ENCODE results near the gene GK2.

The GK2 gene

DNA sequence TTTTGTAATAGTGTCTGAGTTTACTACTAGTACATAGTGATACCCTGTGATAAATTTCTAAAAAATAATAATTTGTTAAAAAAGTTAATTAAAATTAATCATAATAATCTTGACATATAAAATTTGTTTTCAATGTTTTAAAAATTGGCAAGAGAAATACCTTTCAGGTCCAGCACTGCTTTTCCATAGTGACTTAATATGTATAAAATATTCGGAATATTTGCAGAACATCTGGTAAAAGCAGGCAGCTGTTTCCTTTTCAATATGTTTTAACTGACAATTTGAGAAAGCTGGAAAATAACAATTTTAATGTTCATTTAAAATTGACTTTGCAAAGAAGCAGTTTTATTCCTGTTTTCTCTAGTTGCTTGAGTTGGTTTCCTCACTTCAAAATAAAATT lies 17.6 kb upstream of the GK2 start:
- H2AFZ ChIP-seq (ENCODE audit: low read length, unreplicated experiment), result no peak overlapping the region
- no peaks in the 10 kb centered on the region for H3K36me3 ChIP-seq (ENCODE audit: insufficient read depth, low read length)
- H3K4me3 ChIP-seq (ENCODE audit: low read depth, low read length), result no peak overlapping the region
- H3K27me3 ChIP-seq (ENCODE audit: insufficient read depth, low read length), result 0 out of 2 replicates have a peak, but pooled peaks cover 6% of the 10 kb centered on the region
- H3K4me1 ChIP-seq (ENCODE audit: control insufficient read depth, insufficient read depth, low read length, unreplicated experiment), result no peaks in the 10 kb centered on the region
- H3K79me2 ChIP-seq (ENCODE audit: control insufficient read depth, insufficient read depth, low read length, unreplicated experiment), result no peaks in the 10 kb centered on the region
- H3K27ac ChIP-seq (ENCODE audit: low read depth, low read length), result no peak overlapping the region

DNA sequence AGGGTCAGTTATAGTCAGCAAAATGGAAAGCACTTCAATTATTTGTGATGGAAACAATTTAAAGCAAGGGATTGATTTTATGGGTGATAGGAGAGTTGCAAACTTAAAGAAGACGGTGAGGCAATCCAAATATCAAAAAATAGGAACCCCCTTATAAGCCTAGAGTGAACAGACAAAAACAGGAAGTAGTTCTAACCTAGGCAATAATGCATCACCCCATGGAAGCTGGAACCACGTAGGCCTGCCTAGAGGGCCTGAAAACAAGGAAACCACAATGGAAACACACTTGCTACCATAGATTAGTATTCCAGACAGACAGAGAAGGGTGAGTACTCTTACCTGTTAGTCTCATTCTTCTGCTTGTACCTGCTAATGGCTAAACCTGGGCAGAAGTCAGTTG lies 13.5 kb upstream of the GK2 start:
- H3K4me3 ChIP-seq (ENCODE audit: low read depth, low read length), result no peak overlapping the region
- H3K36me3 ChIP-seq (ENCODE audit: insufficient read depth, low read length), result no peaks in the 10 kb centered on the region
- no peaks in the 10 kb centered on the region for H3K79me2 ChIP-seq (ENCODE audit: control insufficient read depth, insufficient read depth, low read length, unreplicated experiment)
- no peak overlapping the region for H2AFZ ChIP-seq (ENCODE audit: low read length, unreplicated experiment)
- no peak overlapping the region for H3K27ac ChIP-seq (ENCODE audit: low read depth, low read length)
- no peaks in the 10 kb centered on the region for H3K4me1 ChIP-seq (ENCODE audit: control insufficient read depth, insufficient read depth, low read length, unreplicated experiment)
- 0 out of 2 replicates have a peak, but pooled peaks cover 6% of the 10 kb centered on the region for H3K27me3 ChIP-seq (ENCODE audit: insufficient read depth, low read length)

DNA sequence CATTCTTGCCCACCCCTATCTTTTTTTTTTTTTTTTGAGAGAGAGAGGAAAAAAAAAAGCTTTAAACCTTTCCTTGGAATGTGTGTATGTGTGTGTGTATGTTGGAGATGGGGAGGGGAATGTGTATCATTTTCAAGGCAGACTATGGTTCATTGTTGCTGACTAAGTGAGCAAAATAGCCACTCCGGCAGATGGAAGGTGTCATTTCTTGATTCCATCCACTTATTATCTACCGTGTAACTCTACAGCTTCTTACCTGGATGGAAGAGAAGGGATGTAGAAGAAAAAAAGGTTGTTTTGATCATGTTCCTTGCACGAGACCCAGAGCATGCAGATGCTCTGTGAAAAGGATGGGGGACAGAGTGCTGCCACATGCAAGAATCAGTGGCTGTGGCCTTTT lies 5.9 kb upstream of the GK2 start:
- Histone ChIP-seq H3K27me3 (ENCODE audit: insufficient read depth, low read length) (no peaks in the 10 kb centered on the region), H3K4me1 (ENCODE audit: control insufficient read depth, insufficient read depth, low read length, unreplicated experiment) (no peaks in the 10 kb centered on the region), H3K79me2 (ENCODE audit: control insufficient read depth, insufficient read depth, low read length, unreplicated experiment) (no peaks in the 10 kb centered on the region), H3K4me3 (ENCODE audit: low read depth, low read length) (no peak overlapping the region), H3K27ac (ENCODE audit: low read depth, low read length) (no peak overlapping the region), H3K36me3 (ENCODE audit: insufficient read depth, low read length) (no peaks in the 10 kb centered on the region), H2AFZ (ENCODE audit: low read length, unreplicated experiment) (no peak overlapping the region)

DNA sequence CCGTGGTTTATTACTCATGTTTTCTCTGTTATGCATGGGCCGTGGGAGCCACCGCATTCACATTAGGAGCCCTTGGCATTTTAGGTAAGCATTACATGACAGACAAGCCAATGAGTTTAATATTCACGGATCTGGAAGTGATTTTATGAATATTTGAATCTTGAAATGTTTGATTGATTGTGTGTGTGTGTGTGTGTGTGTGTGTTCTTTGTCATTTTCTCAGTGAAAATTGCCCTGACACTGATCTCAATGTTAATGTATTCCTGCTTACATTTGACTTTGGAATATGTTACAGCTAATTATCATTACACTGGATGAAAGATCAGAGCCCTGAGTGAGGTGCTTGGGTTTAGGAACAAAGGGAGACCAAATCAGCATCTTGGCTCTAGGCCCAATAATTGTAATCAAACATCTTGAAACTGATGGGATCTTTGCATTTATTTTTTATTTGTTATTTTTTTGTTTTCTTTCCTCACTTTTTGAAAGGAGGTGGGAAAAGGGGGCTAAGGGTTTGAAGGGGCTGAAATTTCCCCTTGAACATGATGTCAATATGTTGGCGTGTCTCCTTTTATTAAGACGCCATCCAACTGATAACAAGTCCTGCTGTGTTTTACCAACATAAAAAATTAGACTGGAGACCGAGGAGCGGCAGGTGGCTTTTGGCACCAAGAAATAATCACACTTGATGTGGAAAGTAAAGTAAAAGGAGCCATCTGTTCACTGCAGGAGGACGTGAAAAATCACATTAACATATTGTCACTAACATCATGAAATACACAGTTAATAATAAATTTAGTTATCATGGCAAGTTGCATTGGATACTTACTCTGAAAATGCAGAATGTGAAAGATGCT lies 5.2 kb upstream of the GK2 start:
- H3K36me3 ChIP-seq (ENCODE audit: insufficient read depth, low read length), result no peaks in the 10 kb centered on the region
- H3K4me3 ChIP-seq (ENCODE audit: low read depth, low read length), result no peak overlapping the region
- no peaks in the 10 kb centered on the region for H3K79me2 ChIP-seq (ENCODE audit: control insufficient read depth, insufficient read depth, low read length, unreplicated experiment)
- no peaks in the 10 kb centered on the region for H3K4me1 ChIP-seq (ENCODE audit: control insufficient read depth, insufficient read depth, low read length, unreplicated experiment)
- no peak overlapping the region for H2AFZ ChIP-seq (ENCODE audit: low read length, unreplicated experiment)
- H3K27me3 ChIP-seq (ENCODE audit: insufficient read depth, low read length), result no peaks in the 10 kb centered on the region
- H3K27ac ChIP-seq (ENCODE audit: low read depth, low read length), result no peak overlapping the region

DNA sequence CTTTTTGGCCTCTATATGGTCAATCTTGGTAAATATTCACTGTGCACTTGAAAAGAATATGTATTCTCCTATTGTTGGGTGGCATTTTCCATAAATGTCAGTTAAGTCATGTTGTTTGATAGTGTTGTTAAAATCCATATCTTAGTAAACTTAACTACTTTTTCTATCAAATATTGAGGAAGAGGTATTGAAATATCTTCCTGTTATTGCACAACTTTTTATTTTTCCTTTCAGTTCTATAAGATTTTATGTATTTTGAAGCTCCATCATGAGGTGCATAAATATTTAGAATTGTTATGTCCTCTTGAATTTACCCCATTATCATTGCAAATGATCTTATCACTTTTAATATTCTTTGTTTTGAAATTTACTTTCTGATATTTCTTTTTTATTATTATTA lies 3.4 kb downstream of the GK2 start:
- Histone ChIP-seq H3K27me3 (ENCODE audit: insufficient read depth, low read length) (no peaks in the 10 kb centered on the region), H3K79me2 (ENCODE audit: control insufficient read depth, insufficient read depth, low read length, unreplicated experiment) (no peaks in the 10 kb centered on the region), H3K4me3 (ENCODE audit: low read depth, low read length) (no peak overlapping the region), H2AFZ (ENCODE audit: low read length, unreplicated experiment) (no peak overlapping the region), H3K4me1 (ENCODE audit: control insufficient read depth, insufficient read depth, low read length, unreplicated experiment) (no peaks in the 10 kb centered on the region), H3K36me3 (ENCODE audit: insufficient read depth, low read length) (no peaks in the 10 kb centered on the region), H3K27ac (ENCODE audit: low read depth, low read length) (no peak overlapping the region)

DNA sequence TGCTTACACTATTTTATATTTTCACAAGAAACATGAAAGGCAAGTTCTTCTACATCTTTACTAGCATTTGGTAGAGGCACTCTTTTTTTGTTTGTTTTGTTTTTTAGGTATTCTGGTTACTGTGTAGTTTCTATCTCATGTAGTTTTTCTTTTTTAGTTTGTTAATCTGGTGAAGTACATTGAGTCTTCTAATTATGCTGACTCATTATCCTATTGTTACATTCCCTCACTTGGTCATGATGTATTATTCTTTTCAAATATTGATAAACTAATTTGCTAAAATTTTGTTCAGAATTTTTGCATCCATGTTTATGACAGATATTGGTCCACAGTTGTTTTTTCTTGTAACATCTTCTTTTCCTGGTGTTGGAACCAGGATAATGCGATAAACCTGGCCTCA lies 4.7 kb downstream of the GK2 start:
- Histone ChIP-seq H3K27me3 (ENCODE audit: insufficient read depth, low read length) (no peaks in the 10 kb centered on the region), H2AFZ (ENCODE audit: low read length, unreplicated experiment) (no peak overlapping the region), H3K79me2 (ENCODE audit: control insufficient read depth, insufficient read depth, low read length, unreplicated experiment) (no peaks in the 10 kb centered on the region), H3K4me1 (ENCODE audit: control insufficient read depth, insufficient read depth, low read length, unreplicated experiment) (no peaks in the 10 kb centered on the region), H3K27ac (ENCODE audit: low read depth, low read length) (no peak overlapping the region), H3K4me3 (ENCODE audit: low read depth, low read length) (no peak overlapping the region), H3K36me3 (ENCODE audit: insufficient read depth, low read length) (no peaks in the 10 kb centered on the region)

DNA sequence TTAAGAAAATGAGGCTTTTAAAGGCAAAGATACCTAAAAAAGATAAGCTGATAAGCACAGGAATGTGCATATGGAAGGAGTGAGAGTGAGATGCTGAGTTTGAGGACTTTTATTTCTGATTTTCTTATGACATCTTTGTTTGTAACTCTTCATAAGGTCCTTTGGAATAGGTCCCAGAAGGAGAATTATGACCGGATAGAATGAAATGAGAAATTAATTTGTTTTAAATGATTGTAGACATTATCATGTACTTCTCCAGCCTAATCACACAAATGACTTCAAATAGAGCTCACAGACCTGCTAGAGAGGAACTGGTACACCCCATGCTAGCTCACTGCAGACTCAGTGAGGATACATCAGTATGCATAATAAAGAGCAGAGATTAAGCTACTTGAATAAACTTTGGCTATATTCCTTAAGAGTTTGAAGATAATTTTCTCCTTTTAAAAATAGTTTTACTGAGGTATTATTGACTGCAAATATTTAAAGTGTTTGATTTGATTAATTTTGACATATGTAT lies 5.6 kb downstream of the GK2 start:
- H3K36me3 ChIP-seq (ENCODE audit: insufficient read depth, low read length), result no peaks in the 10 kb centered on the region
- no peaks in the 10 kb centered on the region for H3K4me1 ChIP-seq (ENCODE audit: control insufficient read depth, insufficient read depth, low read length, unreplicated experiment)
- no peak overlapping the region for H3K27ac ChIP-seq (ENCODE audit: low read depth, low read length)
- no peak overlapping the region for H2AFZ ChIP-seq (ENCODE audit: low read length, unreplicated experiment)
- H3K27me3 ChIP-seq (ENCODE audit: insufficient read depth, low read length), result no peaks in the 10 kb centered on the region
- H3K4me3 ChIP-seq (ENCODE audit: low read depth, low read length), result no peak overlapping the region
- H3K79me2 ChIP-seq (ENCODE audit: control insufficient read depth, insufficient read depth, low read length, unreplicated experiment), result no peaks in the 10 kb centered on the region

DNA sequence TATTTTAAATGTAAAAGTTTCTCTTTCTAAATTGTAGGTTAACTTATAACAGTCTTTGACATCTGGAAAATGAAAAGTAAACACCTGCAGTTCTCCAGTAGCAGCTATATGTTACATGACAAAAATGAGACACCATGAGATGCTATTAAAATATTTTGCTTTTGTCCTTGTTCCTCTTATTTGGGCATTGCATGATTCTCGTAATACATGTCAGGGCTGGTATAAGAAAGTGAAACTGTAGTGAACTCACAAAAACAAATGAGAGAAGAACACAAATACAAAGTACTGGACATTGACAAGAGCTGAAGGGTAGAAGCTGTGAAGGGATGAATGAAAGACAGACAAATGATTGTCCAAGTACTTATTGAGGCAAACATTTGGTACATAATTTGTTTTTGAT lies 9.0 kb downstream of the GK2 start:
- no peaks in the 10 kb centered on the region for H3K79me2 ChIP-seq (ENCODE audit: control insufficient read depth, insufficient read depth, low read length, unreplicated experiment)
- no peaks in the 10 kb centered on the region for H3K36me3 ChIP-seq (ENCODE audit: insufficient read depth, low read length)
- H3K4me3 ChIP-seq (ENCODE audit: low read depth, low read length), result no peak overlapping the region
- H3K4me1 ChIP-seq (ENCODE audit: control insufficient read depth, insufficient read depth, low read length, unreplicated experiment), result no peaks in the 10 kb centered on the region
- no peaks in the 10 kb centered on the region for H3K27me3 ChIP-seq (ENCODE audit: insufficient read depth, low read length)
- no peak overlapping the region for H3K27ac ChIP-seq (ENCODE audit: low read depth, low read length)
- H2AFZ ChIP-seq (ENCODE audit: low read length, unreplicated experiment), result no peak overlapping the region

DNA sequence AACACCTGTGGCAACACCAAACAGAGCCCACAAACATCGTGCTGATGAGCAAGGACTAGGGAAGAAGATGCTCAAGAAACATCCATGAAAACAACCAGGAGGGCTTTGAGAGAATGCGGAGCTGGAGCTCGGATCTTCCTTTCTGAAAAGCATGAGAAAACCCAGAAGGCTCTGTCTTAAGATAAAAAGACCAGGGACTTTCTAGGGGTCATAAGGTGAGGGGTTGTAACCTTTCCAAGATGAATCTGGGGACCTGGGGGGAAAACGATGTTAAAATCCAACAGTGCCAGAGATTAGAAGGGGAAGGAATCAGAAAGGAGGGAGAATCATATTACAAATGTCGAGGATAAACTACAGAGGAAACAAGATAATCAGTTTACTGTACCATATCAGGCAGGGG lies 10.1 kb downstream of the GK2 start:
- Histone ChIP-seq H2AFZ (ENCODE audit: low read length, unreplicated experiment) (no peak overlapping the region), H3K4me1 (ENCODE audit: control insufficient read depth, insufficient read depth, low read length, unreplicated experiment) (no peaks in the 10 kb centered on the region), H3K79me2 (ENCODE audit: control insufficient read depth, insufficient read depth, low read length, unreplicated experiment) (no peaks in the 10 kb centered on the region), H3K36me3 (ENCODE audit: insufficient read depth, low read length) (no peaks in the 10 kb centered on the region), H3K4me3 (ENCODE audit: low read depth, low read length) (no peak overlapping the region), H3K27ac (ENCODE audit: low read depth, low read length) (no peak overlapping the region), H3K27me3 (ENCODE audit: insufficient read depth, low read length) (no peaks in the 10 kb centered on the region)

DNA sequence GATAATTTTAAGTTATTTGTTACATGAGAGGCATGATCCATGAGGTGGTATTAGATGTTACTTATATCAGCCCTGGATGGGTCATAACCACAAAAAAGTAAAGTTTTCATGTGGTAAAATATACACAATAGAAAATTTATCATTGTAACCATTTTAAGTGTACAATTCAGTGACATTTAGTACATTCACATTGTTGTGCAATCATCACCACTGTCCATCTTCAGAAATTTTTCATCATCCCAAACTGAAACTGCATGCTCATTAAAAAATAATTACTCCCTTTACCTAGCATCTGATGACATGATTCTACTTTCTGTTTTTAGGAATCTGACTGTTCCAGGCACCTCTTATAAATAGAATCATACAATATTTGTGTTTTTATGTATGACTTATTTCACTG lies 11.2 kb downstream of the GK2 start:
- H3K27ac ChIP-seq (ENCODE audit: low read depth, low read length), result no peak overlapping the region

DNA sequence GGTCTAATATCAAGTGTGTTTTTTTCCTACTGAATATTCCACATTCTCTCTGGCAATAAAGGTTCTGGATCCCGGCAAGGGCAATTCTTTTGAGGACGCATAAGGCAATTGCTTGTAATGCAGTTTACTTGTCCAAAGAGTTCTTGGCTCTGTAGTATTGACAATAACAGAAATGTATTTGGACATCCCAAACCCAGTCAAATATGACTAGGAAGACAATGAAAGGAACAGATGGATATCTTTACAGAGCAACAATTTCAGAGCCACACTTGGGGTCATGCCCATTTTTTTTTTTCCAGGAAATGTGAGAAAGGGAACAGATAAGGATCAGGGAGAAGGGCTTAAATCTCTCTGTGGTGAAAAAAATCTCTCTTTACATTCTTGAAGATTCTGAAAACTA lies 12.2 kb downstream of the GK2 start:
- Histone ChIP-seq H3K36me3 (ENCODE audit: insufficient read depth, low read length) (no peaks in the 10 kb centered on the region), H3K27me3 (ENCODE audit: insufficient read depth, low read length) (no peaks in the 10 kb centered on the region), H3K79me2 (ENCODE audit: control insufficient read depth, insufficient read depth, low read length, unreplicated experiment) (no peaks in the 10 kb centered on the region), H3K4me3 (ENCODE audit: low read depth, low read length) (no peak overlapping the region), H3K4me1 (ENCODE audit: control insufficient read depth, insufficient read depth, low read length, unreplicated experiment) (no peaks in the 10 kb centered on the region), H2AFZ (ENCODE audit: low read length, unreplicated experiment) (no peak overlapping the region), H3K27ac (ENCODE audit: low read depth, low read length) (no peak overlapping the region)

More for the DNA sequence above, 11.2 kb downstream of the GK2 start:
- H3K4me1 ChIP-seq (ENCODE audit: control insufficient read depth, insufficient read depth, low read length, unreplicated experiment), result no peaks in the 10 kb centered on the region
- no peaks in the 10 kb centered on the region for H3K79me2 ChIP-seq (ENCODE audit: control insufficient read depth, insufficient read depth, low read length, unreplicated experiment)
- H3K27me3 ChIP-seq (ENCODE audit: insufficient read depth, low read length), result no peaks in the 10 kb centered on the region
- H3K36me3 ChIP-seq (ENCODE audit: insufficient read depth, low read length), result no peaks in the 10 kb centered on the region
- H3K4me3 ChIP-seq (ENCODE audit: low read depth, low read length), result no peak overlapping the region
- H2AFZ ChIP-seq (ENCODE audit: low read length, unreplicated experiment), result no peak overlapping the region

All from ACC112 (cell line).